Stimulated activated CD8-positive, alpha-beta memory T cell treated with anti-CD3 and anti-CD28 coated beads, Interleukin-12 subunit alpha, Interleukin-12 subunit beta, amount 100 ng/mL, for 24 hours (primary cell): ENCODE data around the gene EEFSEC.

ENCODE experiments used
- DNase-seq: peaks from one replicate; pipeline ENCODE4 v3.0.0-alpha.2; 2020; ENCODE audit errors: extremely low read depth

Gene EEFSEC

DNA sequence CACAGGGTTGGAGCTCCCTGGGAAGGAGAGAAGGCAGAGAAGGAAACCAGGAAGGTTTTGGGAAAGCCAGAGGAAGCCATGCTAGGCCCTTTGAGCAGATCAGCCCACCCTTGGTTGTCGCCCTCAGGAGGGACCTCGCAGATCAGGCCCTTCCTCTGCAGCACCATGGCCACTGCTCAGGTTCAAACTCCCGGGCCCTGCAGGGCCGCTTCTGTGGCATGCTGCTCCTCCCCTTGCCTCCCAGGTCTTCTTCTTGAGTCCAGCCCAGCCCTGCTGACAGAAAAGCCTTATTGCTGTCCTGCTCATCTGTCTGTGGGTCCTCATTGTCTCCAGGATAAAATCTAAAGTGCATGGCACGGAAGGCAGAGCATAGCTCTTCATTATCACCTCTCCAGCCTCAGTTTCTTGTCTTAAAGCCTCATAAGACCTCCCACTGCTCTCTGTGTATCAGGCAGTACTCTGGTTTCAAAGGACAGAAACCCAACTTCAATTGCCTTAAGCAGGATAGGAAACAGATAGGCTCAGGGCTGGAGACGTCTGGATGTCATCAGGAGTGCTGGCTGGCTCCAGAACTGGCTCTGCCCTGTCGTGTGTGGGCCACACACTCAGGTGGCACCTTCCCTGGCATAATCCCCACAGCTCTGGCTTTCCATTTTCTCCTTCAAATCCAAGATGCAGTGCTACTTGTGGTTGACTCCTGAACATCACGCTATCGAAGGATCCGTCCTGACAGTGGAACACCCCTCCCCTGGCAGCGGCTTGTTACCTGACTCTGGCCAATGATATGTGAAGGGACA is 118.5 kb downstream of the EEFSEC start:
- no peak for DNase-seq

GRCh38 chr3:128273109-128273840 is 120.0 kb downstream of the EEFSEC start:
- DNase-seq = no peak

DNA sequence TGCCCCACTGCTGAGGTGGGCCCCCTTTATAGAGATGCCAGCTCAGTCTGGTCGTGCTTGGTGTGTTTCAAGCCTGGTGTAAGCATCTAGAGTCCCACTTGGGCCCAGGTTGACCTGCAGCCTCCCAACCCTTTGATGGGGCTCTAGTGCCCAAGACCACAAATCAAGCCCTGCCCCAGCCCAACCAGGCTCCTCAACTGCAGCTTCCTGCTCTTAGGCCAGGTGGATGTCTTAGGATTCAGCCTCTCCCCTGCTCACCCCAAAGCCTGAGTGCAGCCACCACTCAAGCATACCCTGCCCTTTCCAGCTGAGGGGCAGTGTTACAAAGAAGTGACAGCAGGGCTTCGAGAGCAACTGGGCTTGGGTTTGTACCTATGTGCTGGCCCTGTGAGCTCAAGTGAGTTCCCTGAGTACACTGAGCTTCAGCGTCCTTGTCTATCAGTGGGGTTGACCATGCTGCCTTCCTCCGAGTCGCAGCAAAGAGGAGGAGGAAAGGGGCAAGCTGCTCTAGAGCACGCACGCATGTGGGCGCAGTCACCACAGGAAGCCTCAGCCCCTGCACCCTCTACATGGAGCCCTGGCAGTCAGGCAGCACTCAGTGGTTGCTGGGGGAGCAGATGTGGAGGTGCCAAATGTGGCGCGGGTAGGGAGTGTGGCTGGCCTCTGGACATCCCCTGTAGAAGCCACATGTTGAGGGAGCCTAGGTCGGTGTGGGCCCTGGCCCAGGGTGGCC is 120.7 kb downstream of the EEFSEC start:
- no peak for DNase-seq

GRCh38 chr3:128274837-128275236 is 121.6 kb downstream of the EEFSEC start:
- no peak for DNase-seq

- DNase-seq = no peak
Measured at GRCh38 chr3:128275316-128276145, 122.2 kb downstream of the EEFSEC start.

GRCh38 chr3:128276146-128276435 is 122.8 kb downstream of the EEFSEC start:
- DNase-seq = no peak

DNA sequence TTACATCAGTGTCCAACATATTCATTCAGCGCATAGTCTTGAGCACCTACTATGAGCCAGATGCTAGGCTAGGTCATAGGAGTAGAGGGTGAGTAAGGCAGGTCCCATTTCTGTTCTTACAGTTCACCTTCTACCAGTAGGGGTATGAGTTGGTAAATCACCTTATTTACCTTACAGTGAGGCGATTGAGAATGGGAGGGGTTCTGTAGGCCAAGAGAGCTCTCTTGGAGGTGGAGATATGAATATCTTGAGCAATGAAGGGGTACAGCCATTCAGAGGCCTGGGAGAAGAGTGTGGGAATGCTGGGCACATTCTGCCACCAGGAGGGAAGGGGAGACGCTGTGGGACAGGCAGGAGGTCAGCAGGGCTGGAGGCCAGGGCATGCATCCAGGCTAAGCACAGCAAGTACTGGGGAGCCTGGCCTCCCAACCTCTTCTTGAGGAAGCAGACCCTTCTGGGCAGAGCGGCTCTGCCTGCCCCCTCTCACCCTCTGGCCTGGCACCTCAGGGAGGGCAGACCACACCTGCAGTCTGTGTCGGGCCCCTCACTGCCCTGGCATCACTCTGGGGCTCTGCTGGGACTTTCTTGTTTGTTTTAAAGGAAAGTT is 123.4 kb downstream of the EEFSEC start:
- DNase-seq = no peak

GRCh38 chr3:128277378-128278069 is 124.2 kb downstream of the EEFSEC start:
- DNase-seq = no peak

- no peak for DNase-seq
Measured at GRCh38 chr3:128278130-128278529, 124.8 kb downstream of the EEFSEC start.

GRCh38 chr3:128278761-128279600 is 125.7 kb downstream of the EEFSEC start:
- no peak for DNase-seq

DNA sequence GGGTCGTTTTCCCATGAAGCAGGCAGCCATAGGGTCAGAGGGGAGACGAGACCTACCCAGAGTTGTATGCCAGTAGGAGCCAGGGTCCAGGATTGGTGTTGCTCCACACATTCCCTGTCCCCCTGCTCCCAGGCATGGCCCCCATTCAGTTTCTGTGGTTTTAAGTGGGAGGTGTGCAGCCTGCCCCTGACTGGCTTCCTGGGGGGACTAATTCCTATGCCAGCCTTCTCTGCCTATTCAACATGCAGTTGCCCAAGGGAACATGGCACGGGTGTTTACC is 126.3 kb downstream of the EEFSEC start:
- DNase-seq = no peak

GRCh38 chr3:128280481-128281052 is 127.3 kb downstream of the EEFSEC start:
- DNase-seq = no peak

- no peak for DNase-seq
Measured at GRCh38 chr3:128281056-128281455, 127.8 kb downstream of the EEFSEC start.

DNA sequence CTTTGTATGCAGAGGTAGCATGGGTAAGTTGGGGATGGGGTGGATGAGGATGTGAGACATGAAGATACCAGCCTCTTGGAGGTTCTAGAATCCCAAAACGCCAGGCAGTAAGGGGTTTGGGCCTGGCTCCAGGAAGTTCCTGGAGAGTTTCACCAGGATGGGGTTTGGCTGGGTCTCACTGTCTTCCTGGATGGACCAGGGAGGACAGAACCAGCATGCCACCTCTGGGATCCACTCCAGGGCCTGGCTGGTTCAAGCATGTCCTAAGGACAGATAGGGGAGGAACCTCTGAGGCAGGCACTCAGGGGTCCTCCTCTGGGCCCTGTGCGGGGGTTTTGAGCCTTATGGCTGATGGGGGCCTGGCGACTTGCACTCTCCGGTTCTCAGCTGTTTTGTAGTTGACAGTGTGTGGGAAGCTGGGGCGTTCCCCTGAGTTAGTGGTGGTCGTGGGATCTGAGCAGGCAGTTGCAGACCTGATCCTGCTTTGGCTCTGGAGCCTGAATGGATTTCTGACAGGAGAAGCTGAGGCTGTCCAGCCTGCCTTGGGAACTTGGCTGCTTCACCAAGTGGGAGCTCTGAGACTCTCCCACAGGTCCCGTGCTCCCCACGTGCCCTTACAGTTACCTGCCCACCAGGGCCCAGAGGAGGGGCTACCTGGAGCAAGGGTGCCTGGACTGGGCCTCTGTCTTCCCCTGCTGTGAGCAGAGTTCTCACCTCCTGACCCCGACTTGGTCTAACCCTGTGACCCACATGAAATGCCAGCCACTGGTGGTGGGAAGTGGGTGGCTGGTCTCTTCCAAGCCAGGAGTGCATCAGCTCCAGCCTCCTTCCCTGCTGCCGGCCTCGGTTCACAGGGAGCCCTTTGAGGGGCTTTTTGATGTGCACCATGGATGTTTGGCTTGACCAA is 128.4 kb downstream of the EEFSEC start:
- DNase-seq = no peak

DNA sequence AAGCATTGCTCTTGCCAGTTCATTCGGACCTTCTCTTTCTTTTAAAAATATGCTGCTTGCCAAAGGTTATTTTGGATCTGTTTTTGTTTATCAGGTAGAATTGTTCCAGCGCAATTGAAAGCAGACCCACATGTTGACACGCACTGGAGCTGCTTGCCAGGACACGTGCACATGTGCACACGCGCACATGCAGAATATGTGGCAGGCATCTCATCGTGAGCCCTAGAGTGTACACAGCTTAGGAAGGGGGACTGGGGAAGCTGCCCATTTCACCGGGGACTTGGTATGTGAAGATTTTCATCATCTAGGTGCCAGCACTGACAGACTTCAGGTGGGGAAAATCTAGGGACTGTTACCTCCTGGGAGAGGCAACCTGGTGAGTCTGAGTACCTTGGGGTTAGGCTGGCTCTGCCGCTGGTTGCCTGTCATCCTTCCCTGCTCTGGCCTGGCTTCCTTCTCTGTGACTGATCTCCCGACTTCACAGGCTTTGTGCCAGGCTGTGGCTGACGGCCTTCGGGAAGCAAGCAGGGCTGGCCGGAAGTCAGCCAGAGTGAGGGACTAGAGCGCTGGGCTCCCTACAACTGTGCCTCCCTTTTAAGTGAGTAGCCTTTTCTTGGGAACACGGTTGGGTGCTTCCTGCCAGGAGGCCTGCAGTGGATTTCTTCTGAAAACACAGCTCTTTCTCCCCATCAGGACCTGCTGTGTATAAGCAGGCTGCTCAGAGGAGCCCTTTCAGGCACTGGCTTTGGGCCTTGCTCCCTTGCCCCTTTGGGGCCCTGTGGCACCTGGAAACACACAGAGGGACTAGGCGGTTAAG is 129.3 kb downstream of the EEFSEC start:
- DNase-seq = no peak

DNA sequence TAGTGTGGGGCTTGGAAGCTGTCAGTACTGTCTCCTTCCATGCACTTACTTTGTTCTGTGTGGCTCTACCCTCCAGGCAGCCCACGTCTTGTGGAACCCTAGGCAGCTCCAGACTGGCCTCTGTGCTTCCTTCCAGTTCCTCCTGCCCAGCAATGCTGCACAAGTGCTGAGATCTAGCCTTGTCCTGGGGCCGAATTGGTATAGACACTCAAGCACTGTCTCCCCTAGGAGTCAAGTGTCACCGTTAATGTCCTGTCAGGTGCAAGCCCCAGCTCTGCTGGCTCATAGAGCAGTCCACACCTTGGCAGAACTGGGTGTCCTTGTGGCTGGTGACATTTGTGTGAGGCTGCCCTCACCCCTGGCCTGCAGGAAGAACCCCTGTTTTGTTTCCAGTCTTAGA is 130.1 kb downstream of the EEFSEC start:
- no peak for DNase-seq

DNA sequence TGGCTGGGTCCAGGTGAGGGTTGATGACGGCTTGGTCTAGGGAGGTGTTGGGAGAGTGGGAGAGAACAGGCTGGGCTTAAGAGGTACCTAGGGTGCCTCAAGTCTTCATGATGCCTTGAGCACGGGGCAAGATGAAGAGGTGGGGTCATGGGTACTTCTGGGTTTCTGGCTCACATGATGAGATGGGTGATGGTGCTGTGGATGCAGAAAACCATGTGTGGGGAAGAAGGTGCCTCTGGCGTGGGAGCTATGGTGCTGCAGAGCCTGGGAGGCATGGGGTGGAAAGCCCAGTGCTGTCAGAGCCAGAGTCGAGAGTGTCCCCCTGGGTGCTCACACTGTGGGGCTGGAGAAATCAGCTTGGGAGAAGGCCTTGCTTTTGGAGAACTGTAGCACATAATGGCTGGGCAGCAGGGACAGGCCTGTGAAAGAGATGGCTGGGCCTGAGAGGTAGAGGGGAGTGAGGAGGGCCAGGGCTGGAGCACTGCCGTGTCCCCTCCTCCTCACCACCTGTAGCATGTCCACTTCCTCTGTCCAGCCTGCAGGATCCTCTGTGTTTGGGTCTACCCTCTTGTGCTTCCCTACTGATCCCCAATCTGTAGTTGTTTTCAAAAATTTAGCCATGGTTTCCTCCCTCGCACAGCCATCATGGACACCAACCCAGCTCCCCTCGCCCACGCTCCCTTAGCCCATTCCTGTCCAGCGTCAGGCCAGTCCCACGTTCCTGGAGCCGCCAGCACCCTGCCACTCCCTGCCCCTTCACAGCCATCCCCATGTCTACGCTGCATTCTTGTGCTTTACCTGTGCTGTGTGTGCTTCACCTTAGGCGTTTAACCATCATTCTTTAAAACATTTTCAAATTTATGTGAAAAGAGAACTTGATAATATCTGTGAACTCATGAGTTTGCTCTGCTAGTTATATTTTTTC is 132.0 kb downstream of the EEFSEC start:
- DNase-seq = no peak
